ENCODE measurements around the gene ELMO1. TPM values are rescaled to one million over a fixed set of nuclear protein-coding genes. Genes with fewer than 3 reads are reported as not detected.

ELMO1 gene
- total RNA-seq, 1 experiment from 2014 or later: 1.1 TPM

GRCh38 chr7:37491919-37492694 is 43.4 kb upstream of the ELMO1 start:
- 0 out of 4 replicates have a peak, but pooled peaks cover 0 to 4% of the 10 kb centered on the region in 2 experiments for H3K9me3 ChIP-seq (ENCODE audit: control insufficient read depth in 1 of 2, insufficient read depth in 1 of 2, low read depth in 1 of 2, low read length in 2 of 2)
- TF ChIP-seq SP1 (IDR thresholded peaks at IDR 0.05; ENCODE audit: low read depth) (no peak), CBX3 (IDR thresholded peaks at IDR 0.05; ENCODE audit: low read depth) (no peak), POLR2A (IDR thresholded peaks at IDR 0.05; ENCODE audit: borderline replicate concordance, extremely low read depth, insufficient read depth, insufficient read length) (no peak), ZFX (IDR thresholded peaks at IDR 0.05) (no peak)
- TF ChIP-seq, protein P1, sequence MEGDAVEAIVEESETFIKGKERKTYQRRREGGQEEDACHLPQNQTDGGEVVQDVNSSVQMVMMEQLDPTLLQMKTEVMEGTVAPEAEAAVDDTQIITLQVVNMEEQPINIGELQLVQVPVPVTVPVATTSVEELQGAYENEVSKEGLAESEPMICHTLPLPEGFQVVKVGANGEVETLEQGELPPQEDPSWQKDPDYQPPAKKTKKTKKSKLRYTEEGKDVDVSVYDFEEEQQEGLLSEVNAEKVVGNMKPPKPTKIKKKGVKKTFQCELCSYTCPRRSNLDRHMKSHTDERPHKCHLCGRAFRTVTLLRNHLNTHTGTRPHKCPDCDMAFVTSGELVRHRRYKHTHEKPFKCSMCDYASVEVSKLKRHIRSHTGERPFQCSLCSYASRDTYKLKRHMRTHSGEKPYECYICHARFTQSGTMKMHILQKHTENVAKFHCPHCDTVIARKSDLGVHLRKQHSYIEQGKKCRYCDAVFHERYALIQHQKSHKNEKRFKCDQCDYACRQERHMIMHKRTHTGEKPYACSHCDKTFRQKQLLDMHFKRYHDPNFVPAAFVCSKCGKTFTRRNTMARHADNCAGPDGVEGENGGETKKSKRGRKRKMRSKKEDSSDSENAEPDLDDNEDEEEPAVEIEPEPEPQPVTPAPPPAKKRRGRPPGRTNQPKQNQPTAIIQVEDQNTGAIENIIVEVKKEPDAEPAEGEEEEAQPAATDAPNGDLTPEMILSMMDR (IDR thresholded peaks at IDR 0.05 in 2 of 3, conservative IDR thresholded peaks at IDR 0.05 in 1 of 3; ENCODE audit: borderline replicate concordance in 1 of 3, insufficient read depth in 1 of 3, low read depth in 2 of 3, low read length in 2 of 3): peak in 2 of 3 experiments; percentile 25 to 29; a peak in 1 of 6 replicates
- no peaks in the 10 kb centered on the region for H3K9me2 ChIP-seq (ENCODE audit: insufficient read depth)
- H4K20me1 ChIP-seq (ENCODE audit: insufficient read depth): no peaks in the 10 kb centered on the region
- POLR2A ChIA-PET: no interaction called here
- no peak overlapping the region for H3K27ac ChIP-seq (ENCODE audit: low read depth, low read length)
- ATAC-seq (peak; percentile 44; the same call in 1 of the 2 replicates), DNase-seq (ENCODE audit: low read depth, low spot score) (no peak)
- H3K79me2 ChIP-seq (ENCODE audit: insufficient read depth, low read length): no peaks in the 10 kb centered on the region
- H3K4me3 ChIP-seq (replicated peaks in 1 of 2; ENCODE audit: low read depth in 1 of 2, low read length in 2 of 2): no peak overlapping the region
- no TSS peak for BruUV-seq (replicated peaks)
- RAD21 ChIA-PET (ENCODE audit: low non-redundant PET in 1 of 2, low total read pairs in 2 of 2, uncharacterized antibody in 2 of 2, unreplicated experiment in 2 of 2): no interaction called here
- no peaks in the 10 kb centered on the region for H3K27me3 ChIP-seq (ENCODE audit: insufficient read depth, low read length)
- H2AFZ ChIP-seq (ENCODE audit: low read depth, low read length, poor library complexity, severe bottlenecking): no peak overlapping the region
- H3K4me1 ChIP-seq (ENCODE audit: control insufficient read depth in 1 of 2, insufficient read depth in 2 of 2, low read length in 2 of 2): no peaks in the 10 kb centered on the region
- no peak overlapping the region for H3K4me2 ChIP-seq (ENCODE audit: low read length)
- intact Hi-C loops (cut with micrococcal nuclease): no loop called here
- CTCF ChIA-PET: interaction anchor here (0.9 kb wide), 1 partner anchor 285 kb away, joined by 3 read pairs; no protein-coding TSS in a partner anchor
- H3K9ac ChIP-seq (ENCODE audit: low read length): no peak overlapping the region
- no peaks in the 10 kb centered on the region for H3K36me3 ChIP-seq (ENCODE audit: control insufficient read depth in 1 of 2, insufficient read depth in 2 of 2, low read length in 2 of 2)

- Histone ChIP-seq H3K36me3 (ENCODE audit: control insufficient read depth in 1 of 2, insufficient read depth in 2 of 2, low read length in 2 of 2) (no peaks in the 10 kb centered on the region), H3K9ac (ENCODE audit: low read length) (no peak overlapping the region), H3K4me3 (replicated peaks in 1 of 2; ENCODE audit: low read depth in 1 of 2, low read length in 2 of 2) (no peak overlapping the region), H3K4me2 (ENCODE audit: low read length) (no peak overlapping the region), H3K9me3 (ENCODE audit: control insufficient read depth in 1 of 2, insufficient read depth in 1 of 2, low read depth in 1 of 2, low read length in 2 of 2) (0 out of 4 replicates have a peak, but pooled peaks cover 0 to 4% of the 10 kb centered on the region in 2 experiments), H4K20me1 (ENCODE audit: insufficient read depth) (no peaks in the 10 kb centered on the region), H3K9me2 (ENCODE audit: insufficient read depth) (no peaks in the 10 kb centered on the region), H3K27ac (ENCODE audit: low read depth, low read length) (no peak overlapping the region), H3K79me2 (ENCODE audit: insufficient read depth, low read length) (no peaks in the 10 kb centered on the region), H3K4me1 (ENCODE audit: control insufficient read depth in 1 of 2, insufficient read depth in 2 of 2, low read length in 2 of 2) (no peaks in the 10 kb centered on the region), H3K27me3 (ENCODE audit: insufficient read depth, low read length) (no peaks in the 10 kb centered on the region), H2AFZ (ENCODE audit: low read depth, low read length, poor library complexity, severe bottlenecking) (no peak overlapping the region)
- intact Hi-C loops (cut with micrococcal nuclease): no loop called here
- RAD21 ChIA-PET (ENCODE audit: low non-redundant PET in 1 of 2, low total read pairs in 2 of 2, uncharacterized antibody in 2 of 2, unreplicated experiment in 2 of 2): no interaction called here
- ATAC-seq (no peak), DNase-seq (ENCODE audit: low read depth, low spot score) (no peak)
- CTCF ChIA-PET: no interaction called here
- no TSS peak for BruUV-seq (replicated peaks)
- POLR2A ChIA-PET: no interaction called here
- TF ChIP-seq EGR1 (IDR thresholded peaks at IDR 0.05; ENCODE audit: low read depth) (no peak), MAX (IDR thresholded peaks at IDR 0.05) (no peak), FOSL1 (IDR thresholded peaks at IDR 0.05; ENCODE audit: low read depth) (no peak), ZNF274 (IDR thresholded peaks at IDR 0.05; ENCODE audit: low read depth, low read length) (no peak), ZFX (IDR thresholded peaks at IDR 0.05) (no peak), YY1 (IDR thresholded peaks at IDR 0.05; ENCODE audit: extremely low read depth, insufficient replicate concordance, low read depth, low read length) (no peak), CEBPB (IDR thresholded peaks at IDR 0.05; ENCODE audit: low read depth) (no peak), POLR2AphosphoS5 (IDR thresholded peaks at IDR 0.05; ENCODE audit: low read depth, low read length) (no peak), CBX3 (IDR thresholded peaks at IDR 0.05; ENCODE audit: low read depth) (no peak), SRF (IDR thresholded peaks at IDR 0.05; ENCODE audit: low read depth) (no peak)
- TF ChIP-seq, protein P2, sequence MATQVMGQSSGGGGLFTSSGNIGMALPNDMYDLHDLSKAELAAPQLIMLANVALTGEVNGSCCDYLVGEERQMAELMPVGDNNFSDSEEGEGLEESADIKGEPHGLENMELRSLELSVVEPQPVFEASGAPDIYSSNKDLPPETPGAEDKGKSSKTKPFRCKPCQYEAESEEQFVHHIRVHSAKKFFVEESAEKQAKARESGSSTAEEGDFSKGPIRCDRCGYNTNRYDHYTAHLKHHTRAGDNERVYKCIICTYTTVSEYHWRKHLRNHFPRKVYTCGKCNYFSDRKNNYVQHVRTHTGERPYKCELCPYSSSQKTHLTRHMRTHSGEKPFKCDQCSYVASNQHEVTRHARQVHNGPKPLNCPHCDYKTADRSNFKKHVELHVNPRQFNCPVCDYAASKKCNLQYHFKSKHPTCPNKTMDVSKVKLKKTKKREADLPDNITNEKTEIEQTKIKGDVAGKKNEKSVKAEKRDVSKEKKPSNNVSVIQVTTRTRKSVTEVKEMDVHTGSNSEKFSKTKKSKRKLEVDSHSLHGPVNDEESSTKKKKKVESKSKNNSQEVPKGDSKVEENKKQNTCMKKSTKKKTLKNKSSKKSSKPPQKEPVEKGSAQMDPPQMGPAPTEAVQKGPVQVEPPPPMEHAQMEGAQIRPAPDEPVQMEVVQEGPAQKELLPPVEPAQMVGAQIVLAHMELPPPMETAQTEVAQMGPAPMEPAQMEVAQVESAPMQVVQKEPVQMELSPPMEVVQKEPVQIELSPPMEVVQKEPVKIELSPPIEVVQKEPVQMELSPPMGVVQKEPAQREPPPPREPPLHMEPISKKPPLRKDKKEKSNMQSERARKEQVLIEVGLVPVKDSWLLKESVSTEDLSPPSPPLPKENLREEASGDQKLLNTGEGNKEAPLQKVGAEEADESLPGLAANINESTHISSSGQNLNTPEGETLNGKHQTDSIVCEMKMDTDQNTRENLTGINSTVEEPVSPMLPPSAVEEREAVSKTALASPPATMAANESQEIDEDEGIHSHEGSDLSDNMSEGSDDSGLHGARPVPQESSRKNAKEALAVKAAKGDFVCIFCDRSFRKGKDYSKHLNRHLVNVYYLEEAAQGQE (IDR thresholded peaks at IDR 0.05; ENCODE audit: low read depth): no peak
- TF ChIP-seq, protein P3, sequence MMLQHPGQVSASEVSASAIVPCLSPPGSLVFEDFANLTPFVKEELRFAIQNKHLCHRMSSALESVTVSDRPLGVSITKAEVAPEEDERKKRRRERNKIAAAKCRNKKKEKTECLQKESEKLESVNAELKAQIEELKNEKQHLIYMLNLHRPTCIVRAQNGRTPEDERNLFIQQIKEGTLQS (IDR thresholded peaks at IDR 0.05): no peak
These were observed 41.0 kb upstream of the ELMO1 start for GRCh38 chr7:37489703-37490102.
